Activated T-helper 1 cell treated with anti-CD3 and anti-CD28 coated beads, Interleukin-12 subunit alpha, Interleukin-12 subunit beta, Interleukin-2, Interleukin-4 antibody, amounts not matched to agents 30 ng/mL and 10 ng/mL and 1 ng/mL, durations not matched to agents 14 hours and 24 hours and 36 hours (primary cell): Measurements from ENCODE around the gene PPP5C. TPM values are rescaled to one million over a fixed set of nuclear protein-coding genes. Genes with fewer than 3 reads are reported as not detected.

ENCODE experiments used
- DNase-seq: peaks from one replicate; pipeline ENCODE4 v3.0.0; 2021; ENCODE audit warnings: low spot score
- H3K27ac Mint-ChIP-seq: one replicate; pipeline ENCODE4 v1.8.0; 2021; ENCODE audit warnings: mild to moderate bottlenecking, mixed read lengths
- H3K27me3 Mint-ChIP-seq: one replicate; pipeline ENCODE4 v1.8.0; 2022; ENCODE audit warnings: mild to moderate bottlenecking, moderate library complexity, mixed read lengths; ENCODE audit not compliant: insufficient read depth
- H3K36me3 Mint-ChIP-seq: one replicate; pipeline ENCODE4 v1.8.0; 2021; ENCODE audit warnings: low read depth, mixed read lengths
- H3K4me1 Mint-ChIP-seq: one replicate; pipeline ENCODE4 v1.8.0; 2021; ENCODE audit warnings: low read depth, mixed read lengths
- H3K4me3 Mint-ChIP-seq: one replicate; pipeline ENCODE4 v1.8.0; 2021; ENCODE audit warnings: mild to moderate bottlenecking, moderate library complexity, mixed read lengths
- H3K9me3 Mint-ChIP-seq: one replicate; pipeline ENCODE4 v1.8.0; 2021; ENCODE audit warnings: mixed read lengths
- intact Hi-C: fragments of 100-400 bp; cut with micrococcal nuclease; formaldehyde crosslinking; loops from one replicate; pipeline ENCODE4 v1.15.1; 2024
- total RNA-seq: library from RNA; stranded (reverse); gene quantifications from 2 replicates; pipeline ENCODE4 v1.2.3, GENCODE V29; 2022

The PPP5C gene
- total RNA-seq, 1 donor from 2014 or later = 160 TPM

DNA sequence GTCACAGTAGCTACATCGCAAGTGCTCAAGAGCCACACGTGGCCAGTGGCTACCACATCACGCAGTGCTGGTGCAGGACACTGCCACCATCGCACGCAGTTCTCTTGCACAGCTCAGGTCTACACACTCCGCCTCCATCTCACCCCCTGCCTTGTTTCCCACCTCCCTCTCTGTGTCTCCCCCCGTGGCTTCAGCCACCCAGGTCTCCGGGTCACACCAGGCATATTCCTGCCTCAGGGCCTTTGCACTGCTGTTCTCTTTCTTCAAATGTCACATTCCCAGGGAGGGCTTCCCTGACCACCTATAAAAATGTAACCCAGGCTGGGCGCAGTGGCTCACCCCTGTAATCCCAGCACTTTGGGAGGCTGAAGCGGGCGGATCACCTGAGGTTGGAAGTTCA, 55.8 kb downstream of the PPP5C start:
- peaks cover 61% of the 10 kb centered on the region for H3K27me3 Mint-ChIP-seq
- H3K36me3 Mint-ChIP-seq = no peaks in the 10 kb centered on the region

DNA sequence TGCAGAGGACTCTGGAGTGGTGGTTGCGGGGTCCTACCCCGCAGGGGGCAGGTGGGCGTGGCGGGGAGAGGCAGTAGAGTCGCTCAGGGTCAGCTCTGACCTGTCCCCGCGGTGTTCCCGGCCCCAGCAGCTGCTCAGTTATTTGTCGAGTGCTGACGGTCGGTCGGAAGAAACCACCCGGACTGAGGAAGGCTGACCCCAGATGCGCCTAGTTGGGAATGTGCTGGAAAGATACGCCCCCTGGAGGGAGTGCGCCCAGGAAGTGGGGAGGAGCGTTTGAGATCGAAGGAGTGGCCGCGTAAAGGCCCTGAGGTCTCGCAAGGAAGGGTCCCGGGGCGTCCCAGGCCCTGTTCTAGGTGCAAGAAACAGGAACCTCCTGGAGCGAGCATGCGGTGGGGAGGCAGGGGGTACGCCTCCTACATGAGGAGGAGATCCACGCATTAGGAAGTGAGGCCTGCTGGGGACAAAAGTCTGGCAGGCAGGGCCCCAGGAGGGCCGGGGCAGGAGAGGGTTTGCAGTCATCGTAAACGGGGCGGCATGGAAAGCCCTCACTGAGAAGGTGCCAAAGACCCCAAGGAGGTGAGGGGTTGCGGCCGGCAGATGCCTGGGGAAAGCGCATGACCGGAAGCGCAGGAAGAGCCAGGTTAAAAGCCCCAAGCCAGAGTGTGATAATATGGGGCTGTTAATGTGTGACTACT, 57.3 kb downstream of the PPP5C start:
- Mint-ChIP-seq H3K27ac (peak overlapping the region; percentile 4), H3K4me3 (peak overlapping the region; percentile 39), H3K9me3 (no peaks in the 10 kb centered on the region), H3K4me1 (peaks cover 6% of the 10 kb centered on the region), H3K27me3 (peaks cover 68% of the 10 kb centered on the region), H3K36me3 (no peaks in the 10 kb centered on the region)
- no peak for DNase-seq
- intact Hi-C loops = loop anchor here (2.0 kb wide), 1 partner anchor 23 kb away; no protein-coding TSS in a partner anchor

More for the DNA sequence above, 55.8 kb downstream of the PPP5C start:
- Mint-ChIP-seq H3K27ac (no peak overlapping the region), H3K4me3 (no peak overlapping the region), H3K4me1 (no peaks in the 10 kb centered on the region), H3K9me3 (no peaks in the 10 kb centered on the region)
- intact Hi-C loops = loop anchor here (1.0 kb wide), 2 partner anchors 85 to 111 kb away; no protein-coding TSS in a partner anchor
- DNase-seq = no peak

DNA sequence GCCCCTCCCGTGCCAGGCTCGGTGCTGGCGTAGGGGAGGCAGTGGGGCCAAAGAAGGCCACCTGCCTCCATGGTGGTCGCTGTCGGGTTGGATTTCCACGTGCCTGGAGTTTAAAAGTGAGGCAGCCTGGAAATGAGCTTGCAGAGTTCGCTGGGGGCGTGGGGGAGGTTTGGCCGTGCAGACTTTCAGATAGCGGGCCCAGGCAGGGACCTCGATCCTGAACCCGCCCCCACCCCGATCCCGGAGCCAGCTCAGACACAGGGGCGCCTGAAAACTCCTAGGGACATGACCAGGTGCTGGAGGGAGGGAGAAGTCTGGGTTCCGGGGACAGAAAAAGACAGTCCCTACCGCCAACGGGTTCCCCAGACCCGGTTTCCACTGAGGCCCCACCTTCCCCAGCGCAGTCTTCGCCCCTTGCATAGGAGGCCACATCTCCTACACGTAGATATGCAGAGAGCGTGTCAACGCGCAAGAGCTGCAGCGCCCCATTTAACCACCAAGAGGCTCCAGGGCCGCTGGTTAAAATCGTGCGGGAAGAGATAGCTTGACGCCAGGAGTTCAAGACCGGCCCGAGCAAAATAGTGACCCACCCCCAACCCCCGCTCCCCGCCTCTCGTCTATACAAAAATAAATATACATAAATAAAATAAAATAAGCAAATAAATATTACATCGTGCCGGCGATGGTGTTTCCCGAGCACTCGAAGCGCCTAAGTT, 58.0 kb downstream of the PPP5C start:
- intact Hi-C loops = loop anchor here (2.0 kb wide), 1 partner anchor 22 kb away; no protein-coding TSS in a partner anchor
- no peak for DNase-seq
- H3K36me3 Mint-ChIP-seq = no peaks in the 10 kb centered on the region

DNA sequence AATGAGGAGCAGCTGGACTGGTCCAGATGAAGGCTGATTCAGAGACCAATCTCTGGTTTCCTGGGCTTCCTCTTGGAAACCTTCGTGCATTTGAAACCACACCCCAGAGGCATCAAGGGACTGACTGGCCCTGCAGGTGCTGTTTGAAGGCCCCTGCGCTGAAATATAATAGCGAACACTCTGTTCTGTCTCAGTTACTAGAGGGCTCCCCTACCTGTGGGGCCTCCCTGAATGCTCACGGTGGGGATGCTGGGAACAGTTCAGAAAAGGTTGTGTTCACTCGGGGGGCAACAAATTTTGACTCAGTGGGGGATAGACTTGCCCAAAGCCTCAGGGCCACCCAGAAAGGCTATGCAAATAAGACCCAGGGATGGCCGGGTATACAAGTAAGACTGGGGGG, 60.1 kb downstream of the PPP5C start:
- no peak overlapping the region for H3K4me3 Mint-ChIP-seq
- no peak overlapping the region for H3K27ac Mint-ChIP-seq
- peaks cover 74% of the 10 kb centered on the region for H3K27me3 Mint-ChIP-seq
- no peak for DNase-seq
- intact Hi-C loops = no loop called here
- no peaks in the 10 kb centered on the region for H3K9me3 Mint-ChIP-seq
- H3K36me3 Mint-ChIP-seq = no peaks in the 10 kb centered on the region
- peaks cover 6% of the 10 kb centered on the region for H3K4me1 Mint-ChIP-seq

More for the DNA sequence above, 58.0 kb downstream of the PPP5C start:
- H3K27ac Mint-ChIP-seq = no peak overlapping the region
- peaks cover 66% of the 10 kb centered on the region for H3K27me3 Mint-ChIP-seq
- no peak overlapping the region for H3K4me3 Mint-ChIP-seq
- H3K9me3 Mint-ChIP-seq = no peaks in the 10 kb centered on the region
- H3K4me1 Mint-ChIP-seq = peaks cover 6% of the 10 kb centered on the region

DNA sequence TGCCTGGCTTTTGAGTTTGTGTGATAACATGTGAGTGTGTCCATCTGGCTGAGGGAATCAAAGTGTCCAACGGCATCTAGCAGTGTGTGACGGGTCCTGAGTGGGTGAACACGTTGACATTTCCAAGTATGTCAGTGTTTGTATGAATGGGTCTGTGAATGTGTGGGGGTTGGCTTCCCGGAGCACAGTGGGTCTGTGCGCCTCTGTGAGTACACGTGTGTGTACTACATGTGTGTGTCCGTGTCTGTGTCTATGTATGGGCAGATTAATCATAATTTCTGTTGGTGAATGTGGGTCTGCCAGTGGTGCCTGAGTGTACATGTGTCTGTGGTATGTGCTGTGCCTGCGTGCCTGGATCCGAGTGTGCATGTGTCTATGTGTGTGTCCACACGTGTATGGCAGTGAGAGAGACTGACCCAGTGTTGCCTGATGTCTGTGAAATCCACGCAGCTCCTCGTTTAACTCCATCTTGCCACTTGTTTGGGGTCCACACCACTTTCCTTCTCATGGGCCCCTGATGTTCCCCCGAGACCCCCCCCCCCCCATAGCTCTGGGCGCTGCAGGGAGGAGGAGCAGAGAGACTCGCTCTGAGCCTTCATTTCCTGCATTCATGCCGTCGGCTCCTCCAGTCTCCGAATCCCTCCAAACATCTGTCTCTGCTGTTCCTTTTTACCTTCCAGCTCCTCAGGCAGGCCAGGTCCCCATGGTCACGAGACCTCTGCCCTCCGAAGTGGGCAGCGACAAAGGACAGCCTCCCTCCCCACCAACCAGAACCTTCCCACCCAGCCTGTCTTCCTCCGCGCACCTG, 61.2 kb downstream of the PPP5C start:
- Mint-ChIP-seq H3K27ac (no peak overlapping the region), H3K36me3 (no peaks in the 10 kb centered on the region), H3K4me3 (no peak overlapping the region), H3K9me3 (no peaks in the 10 kb centered on the region), H3K4me1 (peaks cover 6% of the 10 kb centered on the region), H3K27me3 (peaks cover 75% of the 10 kb centered on the region)
- intact Hi-C loops = no loop called here
- DNase-seq = no peak

DNA sequence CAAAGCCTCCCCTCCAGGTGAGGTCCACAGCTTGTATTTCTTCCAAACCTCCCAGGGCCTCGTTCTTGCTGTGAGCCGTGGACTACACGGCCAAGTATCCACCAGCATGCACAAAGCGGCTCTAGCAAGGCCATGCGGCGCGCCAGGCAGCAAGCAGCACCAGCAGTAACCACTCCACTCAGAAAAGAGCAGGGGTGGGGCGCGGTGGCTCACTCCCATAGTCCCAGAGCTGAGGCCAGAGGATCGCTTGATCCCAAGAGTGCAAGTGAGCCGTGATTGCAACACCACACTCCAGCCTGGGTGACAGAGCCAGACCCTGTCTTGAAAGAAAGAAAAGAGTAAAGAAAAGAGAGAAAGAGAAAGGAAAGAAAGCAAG, 61.8 kb downstream of the PPP5C start:
- Mint-ChIP-seq H3K27me3 (peaks cover 73% of the 10 kb centered on the region), H3K4me1 (peaks cover 6% of the 10 kb centered on the region), H3K36me3 (no peaks in the 10 kb centered on the region), H3K4me3 (no peak overlapping the region), H3K27ac (no peak overlapping the region), H3K9me3 (no peaks in the 10 kb centered on the region)
- intact Hi-C loops = no loop called here
- DNase-seq = no peak

DNA sequence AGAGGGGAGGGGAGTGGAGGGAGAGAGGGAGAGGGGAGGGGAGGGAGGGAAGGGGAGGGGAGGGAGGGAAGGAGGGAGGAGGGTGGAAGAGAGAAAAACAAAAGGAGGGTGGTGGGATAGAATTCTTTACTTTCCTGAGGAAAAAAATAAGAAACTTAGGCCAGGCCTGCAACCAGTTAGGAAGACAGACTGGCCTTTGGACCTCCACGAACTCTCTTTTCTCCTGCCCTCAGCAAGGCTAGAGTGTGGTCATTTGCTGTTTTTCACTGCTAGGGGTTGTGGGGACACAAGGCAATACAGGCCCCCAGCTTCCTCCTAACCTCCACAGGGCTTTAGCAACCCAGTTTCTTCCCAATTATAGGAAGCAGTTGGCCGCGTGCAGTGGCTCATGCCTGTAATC, 62.3 kb downstream of the PPP5C start:
- DNase-seq = no peak
- Mint-ChIP-seq H3K4me1 (peaks cover 6% of the 10 kb centered on the region), H3K36me3 (no peaks in the 10 kb centered on the region), H3K27me3 (peaks cover 69% of the 10 kb centered on the region), H3K9me3 (no peaks in the 10 kb centered on the region), H3K4me3 (no peak overlapping the region), H3K27ac (no peak overlapping the region)
- intact Hi-C loops = no loop called here

DNA sequence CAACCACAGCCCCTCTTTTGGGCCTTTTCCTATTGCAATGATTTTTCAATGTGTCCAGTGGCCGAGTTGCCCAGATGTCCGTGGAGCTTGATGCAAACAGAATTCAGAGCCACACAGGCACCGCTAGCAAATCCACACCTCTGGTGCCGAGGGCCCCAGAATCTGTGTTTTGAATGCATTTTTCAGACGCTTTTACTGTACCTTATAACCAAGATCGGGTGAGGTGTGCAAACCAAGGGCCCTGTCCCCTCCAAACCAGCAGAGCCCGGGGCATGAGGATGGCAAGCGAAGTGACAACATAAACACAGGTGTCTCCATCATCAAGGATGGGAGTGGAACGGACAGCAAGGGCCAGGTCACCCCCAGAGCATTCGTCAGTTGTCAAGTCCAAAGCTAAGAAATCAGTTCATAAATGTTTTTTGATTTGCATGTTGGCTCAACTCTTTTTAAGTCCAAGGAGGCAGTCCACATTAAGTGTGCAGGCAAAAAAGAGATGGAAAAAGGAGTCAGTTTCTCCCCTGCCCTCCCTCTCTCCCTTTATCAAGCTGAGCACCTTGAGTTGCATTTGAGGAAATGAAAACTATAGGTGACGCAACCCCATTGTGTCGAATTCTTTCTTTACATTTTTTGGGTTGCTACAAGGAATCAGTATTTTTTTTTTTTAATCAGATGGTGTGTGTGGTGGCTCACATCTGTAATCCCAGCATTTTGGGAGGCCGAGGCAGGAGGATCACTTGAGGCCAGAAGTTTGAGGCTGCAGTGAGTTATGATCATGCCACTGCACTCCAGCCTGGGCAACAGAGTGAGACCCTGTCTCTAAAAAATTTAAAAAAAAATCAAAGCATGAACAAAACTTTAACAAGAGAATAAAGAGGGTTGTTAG, 63.6 kb downstream of the PPP5C start:
- intact Hi-C loops = no loop called here
- Mint-ChIP-seq H3K9me3 (no peaks in the 10 kb centered on the region), H3K27ac (no peak overlapping the region), H3K36me3 (no peaks in the 10 kb centered on the region), H3K4me3 (no peak overlapping the region), H3K4me1 (peaks cover 6% of the 10 kb centered on the region), H3K27me3 (peaks cover 68% of the 10 kb centered on the region)
- DNase-seq = no peak

DNA sequence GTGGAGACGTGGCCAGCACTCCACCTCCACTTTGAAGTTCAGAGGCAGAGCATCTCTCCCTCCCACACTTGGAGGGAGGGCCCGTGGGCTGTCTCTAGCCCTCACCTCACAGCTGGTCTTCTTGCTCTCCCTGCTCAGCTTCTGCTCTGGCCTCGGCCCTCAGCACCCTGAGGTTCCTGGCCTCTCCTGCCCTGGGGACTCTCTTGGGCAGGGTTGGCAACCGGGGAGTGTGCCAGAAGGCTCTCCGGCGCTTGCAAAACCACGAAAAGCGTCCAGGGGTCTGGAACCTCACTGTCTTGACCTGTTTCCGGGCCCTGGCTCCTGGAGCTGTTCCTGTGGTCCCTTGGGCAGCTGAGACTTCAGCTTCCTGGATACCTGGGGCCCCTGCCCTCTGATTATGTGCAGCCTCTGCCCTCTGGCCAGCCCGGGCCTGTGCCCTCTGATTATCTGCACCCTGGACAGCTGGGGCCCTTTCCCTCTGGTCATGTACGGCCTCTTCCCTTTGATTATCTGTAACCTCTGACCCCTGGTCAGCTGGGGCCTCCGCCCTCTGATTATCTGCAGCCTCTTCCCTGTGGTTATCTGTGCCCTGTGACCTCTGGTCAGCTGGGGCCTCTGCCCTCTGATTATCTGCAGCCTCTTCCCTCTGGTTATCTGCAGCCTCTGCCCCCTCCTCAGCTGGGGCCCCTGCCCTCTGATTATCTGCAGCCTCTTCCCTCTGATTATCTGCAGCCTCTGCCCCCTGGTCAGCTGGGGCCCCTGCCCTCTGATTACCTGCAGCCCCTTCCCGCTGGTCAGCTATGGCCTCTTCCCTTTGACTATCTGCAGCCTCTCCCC, 64.4 kb downstream of the PPP5C start:
- H3K9me3 Mint-ChIP-seq = no peaks in the 10 kb centered on the region
- H3K4me1 Mint-ChIP-seq = peaks cover 6% of the 10 kb centered on the region
- no peak overlapping the region for H3K4me3 Mint-ChIP-seq
- H3K36me3 Mint-ChIP-seq = no peaks in the 10 kb centered on the region
- no peak overlapping the region for H3K27ac Mint-ChIP-seq
- DNase-seq = no peak
- intact Hi-C loops = no loop called here
- peaks cover 69% of the 10 kb centered on the region for H3K27me3 Mint-ChIP-seq

DNA sequence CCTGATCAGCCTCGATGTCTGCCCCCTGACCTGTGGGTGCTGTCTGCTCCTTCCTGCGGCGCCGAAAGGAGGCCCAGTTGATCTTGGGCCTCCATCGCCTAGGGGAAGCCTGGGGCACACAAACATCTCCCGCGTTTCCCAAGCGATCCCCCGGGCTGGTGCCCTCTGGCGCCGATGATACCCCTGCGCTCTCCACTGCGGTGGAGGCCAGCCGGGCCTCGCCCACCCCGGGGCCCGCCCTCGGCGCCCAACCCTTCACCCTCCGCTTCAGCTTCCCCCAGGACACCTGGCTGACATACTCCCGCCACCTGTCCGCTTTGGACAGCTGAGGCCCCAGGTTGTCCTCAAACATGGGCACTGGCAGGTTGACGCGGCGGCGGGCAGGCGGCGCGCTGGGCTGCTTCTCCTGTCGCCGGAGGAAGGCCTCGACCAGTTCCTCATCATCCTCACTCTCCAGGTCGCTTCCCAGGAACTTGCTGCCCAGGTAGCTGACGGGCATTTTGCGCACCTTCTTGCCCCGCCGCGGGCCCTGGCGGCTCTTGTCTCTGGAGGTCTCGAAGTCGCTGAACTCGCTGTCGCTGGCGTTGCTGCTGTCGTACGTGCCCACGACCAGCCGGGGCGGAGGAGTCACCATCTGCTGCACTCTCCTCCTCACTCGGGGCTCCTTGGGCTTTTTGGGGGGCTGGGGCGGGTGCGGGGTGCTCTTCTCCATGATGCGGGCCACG, 65.2 kb downstream of the PPP5C start:
- intact Hi-C loops = no loop called here
- DNase-seq = no peak
- Mint-ChIP-seq H3K4me1 (peaks cover 6% of the 10 kb centered on the region), H3K27ac (no peak overlapping the region), H3K9me3 (no peaks in the 10 kb centered on the region), H3K4me3 (no peak overlapping the region), H3K27me3 (peaks cover 68% of the 10 kb centered on the region), H3K36me3 (no peaks in the 10 kb centered on the region)

DNA sequence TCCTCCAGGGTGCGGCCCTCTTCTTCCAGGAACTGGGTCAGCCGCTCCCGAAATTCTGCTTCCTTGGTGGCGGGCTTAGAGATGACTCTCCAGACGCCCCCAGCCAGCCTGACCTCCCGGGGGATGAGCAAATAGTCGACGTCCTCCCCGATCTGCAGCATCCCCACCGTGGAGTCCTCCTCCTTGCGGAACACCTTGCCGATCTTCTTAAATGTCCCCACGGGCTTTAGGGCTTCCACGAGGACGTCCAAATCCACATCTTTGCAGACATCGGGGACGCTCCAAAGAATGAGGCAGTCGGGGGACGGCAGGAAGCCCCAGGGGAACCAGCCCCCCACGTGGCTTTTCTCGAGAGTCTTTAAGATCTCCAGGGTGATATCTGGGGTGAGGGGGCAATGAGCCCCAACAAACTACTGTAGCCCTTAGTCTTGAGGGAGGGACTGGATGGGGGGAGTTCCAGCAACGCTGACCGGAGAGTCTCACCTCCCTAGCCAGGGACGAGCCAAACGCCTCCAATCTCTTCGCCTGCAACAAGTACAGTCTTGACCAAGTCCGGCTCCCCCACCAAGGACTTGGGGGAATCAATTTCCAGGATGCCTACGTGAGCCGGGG, 65.9 kb downstream of the PPP5C start:
- Mint-ChIP-seq H3K4me3 (no peak overlapping the region), H3K9me3 (no peaks in the 10 kb centered on the region), H3K27ac (no peak overlapping the region), H3K27me3 (peaks cover 67% of the 10 kb centered on the region), H3K36me3 (no peaks in the 10 kb centered on the region), H3K4me1 (peaks cover 6% of the 10 kb centered on the region)
- intact Hi-C loops = no loop called here
- DNase-seq = no peak
